KOPT-K1 (cell line): ENCODE results near the gene ANKS1B.

Experiments used
- H3K27ac ChIP-seq: fragments of 200-600 bp; sonication (generic); 2 replicates; pipeline ENCODE4 v1.5.1; 2016; ENCODE audit warnings: antibody characterized with exemption, mild to moderate bottlenecking, low read depth, low read length; ENCODE audit not compliant: poor library complexity, severe bottlenecking
- H3K36me3 ChIP-seq: fragments of 200-600 bp; sonication (generic); 2 replicates; pipeline ENCODE4 v1.5.1; 2017; ENCODE audit warnings: antibody characterized with exemption, mild to moderate bottlenecking, low read length, moderate library complexity; ENCODE audit not compliant: insufficient read depth
- H3K9me3 ChIP-seq: fragments of 200-600 bp; sonication (generic); 2 replicates; pipeline ENCODE4 v1.5.1; 2017; ENCODE audit warnings: antibody characterized with exemption, low read length, mild to moderate bottlenecking; ENCODE audit not compliant: insufficient read depth, poor library complexity, severe bottlenecking

ANKS1B gene

GRCh38 chr12:98893126-98893674 is 1091.5 kb downstream of the ANKS1B start:
- H3K27ac ChIP-seq, result no peak overlapping the region
- H3K9me3 ChIP-seq, result no peaks in the 10 kb centered on the region

GRCh38 chr12:98885778-98886177 is 1099.0 kb downstream of the ANKS1B start:
- no peaks in the 10 kb centered on the region for H3K9me3 ChIP-seq
- H3K36me3 ChIP-seq, result no peaks in the 10 kb centered on the region
- H3K27ac ChIP-seq, result no peak overlapping the region

More at GRCh38 chr12:98893126-98893674, 1091.5 kb downstream of the ANKS1B start:
- no peaks in the 10 kb centered on the region for H3K36me3 ChIP-seq

GRCh38 chr12:98883231-98883630 is 1101.5 kb downstream of the ANKS1B start:
- Histone ChIP-seq H3K36me3 (no peaks in the 10 kb centered on the region), H3K27ac (no peak overlapping the region), H3K9me3 (no peaks in the 10 kb centered on the region)

- H3K27ac ChIP-seq, result no peak overlapping the region
- H3K9me3 ChIP-seq, result no peaks in the 10 kb centered on the region
- no peaks in the 10 kb centered on the region for H3K36me3 ChIP-seq
Measured at GRCh38 chr12:98882526-98882925, 1102.2 kb downstream of the ANKS1B start.

- Histone ChIP-seq H3K36me3 (no peaks in the 10 kb centered on the region), H3K9me3 (no peaks in the 10 kb centered on the region)
Measured at GRCh38 chr12:98873776-98874175, 1111.0 kb downstream of the ANKS1B start.

GRCh38 chr12:98870504-98870903 is 1114.2 kb downstream of the ANKS1B start:
- H3K27ac ChIP-seq, result no peak overlapping the region
- no peaks in the 10 kb centered on the region for H3K36me3 ChIP-seq
- no peaks in the 10 kb centered on the region for H3K9me3 ChIP-seq

More at GRCh38 chr12:98873776-98874175, 1111.0 kb downstream of the ANKS1B start:
- H3K27ac ChIP-seq, result no peak overlapping the region

- Histone ChIP-seq H3K36me3 (no peaks in the 10 kb centered on the region), H3K27ac (no peak overlapping the region), H3K9me3 (no peaks in the 10 kb centered on the region)
Measured at GRCh38 chr12:98869886-98870503, 1114.7 kb downstream of the ANKS1B start.

- H3K9me3 ChIP-seq, result no peaks in the 10 kb centered on the region
- H3K27ac ChIP-seq, result no peak overlapping the region
- H3K36me3 ChIP-seq, result no peaks in the 10 kb centered on the region
Measured at GRCh38 chr12:98868538-98868937, 1116.2 kb downstream of the ANKS1B start.

GRCh38 chr12:98868076-98868475 is 1116.7 kb downstream of the ANKS1B start:
- H3K36me3 ChIP-seq, result no peaks in the 10 kb centered on the region
- H3K9me3 ChIP-seq, result no peaks in the 10 kb centered on the region
- no peak overlapping the region for H3K27ac ChIP-seq

- H3K36me3 ChIP-seq, result no peaks in the 10 kb centered on the region
- H3K27ac ChIP-seq, result no peak overlapping the region
- no peaks in the 10 kb centered on the region for H3K9me3 ChIP-seq
Measured at GRCh38 chr12:98864363-98864762, 1120.4 kb downstream of the ANKS1B start.

GRCh38 chr12:98863167-98863566 is 1121.6 kb downstream of the ANKS1B start:
- no peak overlapping the region for H3K27ac ChIP-seq
- no peaks in the 10 kb centered on the region for H3K9me3 ChIP-seq

GRCh38 chr12:98861251-98861650 is 1123.5 kb downstream of the ANKS1B start:
- Histone ChIP-seq H3K27ac (no peak overlapping the region), H3K9me3 (no peaks in the 10 kb centered on the region), H3K36me3 (no peaks in the 10 kb centered on the region)

More at GRCh38 chr12:98863167-98863566, 1121.6 kb downstream of the ANKS1B start:
- H3K36me3 ChIP-seq, result no peaks in the 10 kb centered on the region

GRCh38 chr12:98856897-98857540 is 1127.7 kb downstream of the ANKS1B start:
- Histone ChIP-seq H3K36me3 (no peaks in the 10 kb centered on the region), H3K9me3 (no peaks in the 10 kb centered on the region), H3K27ac (no peak overlapping the region)

GRCh38 chr12:98852181-98852580 is 1132.6 kb downstream of the ANKS1B start:
- Histone ChIP-seq H3K27ac (no peak overlapping the region), H3K36me3 (no peaks in the 10 kb centered on the region), H3K9me3 (no peaks in the 10 kb centered on the region)

GRCh38 chr12:98847242-98847641 is 1137.5 kb downstream of the ANKS1B start:
- H3K9me3 ChIP-seq, result no peaks in the 10 kb centered on the region
- H3K36me3 ChIP-seq, result no peaks in the 10 kb centered on the region
- H3K27ac ChIP-seq, result no peak overlapping the region

GRCh38 chr12:98845957-98846356 is 1138.8 kb downstream of the ANKS1B start:
- no peaks in the 10 kb centered on the region for H3K36me3 ChIP-seq
- H3K9me3 ChIP-seq, result no peaks in the 10 kb centered on the region
- no peak overlapping the region for H3K27ac ChIP-seq
